Measurements from ENCODE around the gene DENND2C.

GRCh38 chr1:114671939-114672275 is 2.1 kb upstream of the DENND2C start:
- TF ChIP-seq CTCF (conservative IDR thresholded peaks at IDR 0.05; ENCODE audit: low read length) (no peak), EZH2phosphoT487 (IDR thresholded peaks at IDR 0.05; ENCODE audit: borderline replicate concordance, low read depth, low read length) (no peak)

All from OCI-LY7 (cell line).